SHP77 treated with DMSO at 0.1 percent for 48 hours (cell line): ENCODE measurements around the gene RRM1.
"Not testable (repeated sequence)": the region's sequence is repeated elsewhere in the genome, so short reads cannot be mapped to it uniquely, and the experiment has no call there.

Experiments
- DNase-seq: peaks from one replicate; lab custom pipeline; 2025; lab: John Stamatoyannopoulos, UW

RRM1 gene

DNA sequence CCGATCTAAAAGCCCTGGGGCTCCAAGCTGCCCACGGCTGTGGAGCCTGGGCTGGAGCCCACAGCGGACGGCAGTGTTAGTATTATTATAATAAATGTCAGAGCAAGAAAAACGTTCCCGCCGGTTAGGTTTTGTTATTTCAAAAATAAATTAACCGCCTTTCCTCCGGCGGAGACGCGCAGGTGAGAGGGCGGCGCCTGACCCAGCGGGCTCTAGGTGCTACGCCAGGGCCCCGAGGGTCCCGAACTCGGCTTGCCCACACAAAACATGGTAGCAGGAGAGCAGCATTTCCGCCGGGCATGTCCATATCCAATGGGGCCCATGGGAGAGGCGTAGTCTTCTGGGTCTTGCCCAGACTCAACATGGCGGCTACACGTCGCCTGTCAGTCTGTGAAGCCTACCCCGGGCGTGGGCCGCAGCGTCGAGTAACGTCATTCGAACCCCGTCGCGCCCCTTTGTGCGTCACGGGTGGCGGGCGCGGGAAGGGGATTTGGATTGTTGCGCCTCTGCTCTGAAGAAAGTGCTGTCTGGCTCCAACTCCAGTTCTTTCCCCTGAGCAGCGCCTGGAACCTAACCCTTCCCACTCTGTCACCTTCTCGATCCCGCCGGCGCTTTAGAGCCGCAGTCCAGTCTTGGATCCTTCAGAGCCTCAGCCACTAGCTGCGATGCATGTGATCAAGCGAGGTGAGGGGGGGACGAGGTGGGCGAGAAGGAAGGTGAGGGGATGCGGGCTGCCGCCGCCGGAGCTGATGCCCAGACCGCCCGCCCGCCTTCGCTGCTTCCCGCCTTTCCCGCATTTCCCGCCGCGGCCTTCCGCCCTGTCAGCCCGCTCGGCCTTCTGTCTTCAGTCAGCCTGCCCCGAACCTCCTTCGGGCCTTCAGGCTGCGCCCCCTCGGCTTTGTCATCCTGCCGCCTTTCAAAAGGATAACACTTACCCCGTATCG, at the start of gene RRM1:
TSS of gene RRM1 (plus strand) at position 452 of the 944 bp plus-strand sequence. CDS start at position 666, 214 bp downstream.
- peak; percentile 95 for DNase-seq

DNA sequence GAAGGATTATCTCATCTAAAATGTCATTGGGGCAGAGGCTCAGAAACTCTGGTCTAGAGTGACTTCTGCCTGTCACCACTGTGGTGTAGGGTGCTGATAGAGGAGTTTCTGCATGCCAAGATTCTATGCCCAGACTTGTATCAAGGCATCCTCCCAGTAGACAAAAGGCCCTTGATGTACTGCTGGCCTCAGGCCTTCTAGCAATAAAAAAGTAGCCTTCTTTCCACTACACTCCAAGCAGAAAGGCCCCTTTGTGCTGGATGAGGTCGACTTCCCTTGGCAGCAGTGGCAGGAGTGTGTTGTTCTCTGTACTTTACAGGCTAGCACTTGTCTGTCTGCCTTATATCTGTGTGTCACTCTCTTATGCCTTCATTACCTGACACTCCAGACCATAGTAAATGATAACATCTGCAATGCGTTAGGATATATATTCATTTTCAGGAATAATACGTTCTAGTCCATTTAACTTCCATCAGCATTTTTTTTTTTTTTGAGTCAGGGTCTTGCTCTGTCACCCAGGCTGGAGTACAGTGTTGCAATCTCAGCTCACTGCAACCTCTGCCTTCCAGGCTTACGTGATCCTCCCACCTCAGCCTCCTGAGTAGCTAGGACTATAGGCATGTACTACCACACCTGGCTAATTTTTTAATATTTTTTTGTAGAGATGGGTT, 49.5 kb upstream of the RRM1 start:
- no peak for DNase-seq

DNA sequence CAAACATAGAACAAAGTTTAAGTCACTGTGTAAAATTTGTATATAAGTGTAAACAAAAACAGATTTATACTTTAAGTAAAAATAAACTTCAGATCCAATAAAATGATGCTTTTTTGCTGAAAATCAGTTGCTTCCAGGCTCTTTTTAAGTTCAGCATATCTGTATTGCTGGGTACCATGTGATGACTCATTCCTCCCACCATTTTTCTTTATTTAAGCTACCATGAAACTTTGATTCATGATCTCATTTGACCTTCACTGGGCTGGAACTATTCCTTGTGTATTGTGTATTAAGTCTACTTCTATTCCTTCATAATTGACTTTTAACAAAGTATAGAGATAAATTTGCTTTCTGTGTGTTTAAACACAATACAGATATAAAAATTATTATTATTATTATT, 46.3 kb upstream of the RRM1 start:
- no peak for DNase-seq

DNA sequence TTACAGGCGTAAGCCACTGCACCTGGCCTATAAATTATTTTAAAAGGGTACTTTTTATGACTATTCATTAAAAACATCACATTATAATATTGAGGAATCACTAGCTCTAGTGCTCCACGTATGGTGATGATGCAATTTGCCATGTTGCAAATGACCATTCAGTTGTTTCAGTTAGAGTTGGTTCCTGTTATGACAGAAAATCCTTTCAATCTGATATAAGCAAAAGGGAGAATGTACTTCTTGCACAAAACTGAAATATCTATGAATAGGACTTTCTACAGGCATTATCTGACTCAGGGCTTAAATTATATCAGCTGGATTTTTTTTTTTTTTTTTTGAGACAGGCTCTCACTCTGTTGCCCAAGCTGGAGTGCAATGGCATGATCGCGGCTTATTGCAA, 45.6 kb upstream of the RRM1 start:
- DNase-seq: no peak

DNA sequence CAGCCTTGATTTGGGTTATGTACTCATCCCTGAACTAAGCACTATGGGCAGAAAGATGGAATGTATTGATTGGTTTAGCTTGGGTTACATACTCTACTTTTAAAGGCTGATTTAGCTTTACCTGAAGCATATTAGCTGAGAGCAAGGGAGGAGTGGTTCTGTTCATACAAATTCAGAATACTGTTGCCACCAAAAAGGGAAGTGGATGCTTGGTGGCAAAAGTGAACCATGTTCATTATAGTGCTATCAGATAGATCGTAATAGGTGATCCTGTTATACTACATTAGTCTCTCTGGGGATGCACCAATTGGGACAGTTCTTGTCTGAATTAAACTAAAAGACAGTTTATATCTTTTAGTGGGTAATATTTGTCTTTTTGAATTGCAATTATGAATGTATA, 44.5 kb upstream of the RRM1 start:
- DNase-seq: no peak

DNA sequence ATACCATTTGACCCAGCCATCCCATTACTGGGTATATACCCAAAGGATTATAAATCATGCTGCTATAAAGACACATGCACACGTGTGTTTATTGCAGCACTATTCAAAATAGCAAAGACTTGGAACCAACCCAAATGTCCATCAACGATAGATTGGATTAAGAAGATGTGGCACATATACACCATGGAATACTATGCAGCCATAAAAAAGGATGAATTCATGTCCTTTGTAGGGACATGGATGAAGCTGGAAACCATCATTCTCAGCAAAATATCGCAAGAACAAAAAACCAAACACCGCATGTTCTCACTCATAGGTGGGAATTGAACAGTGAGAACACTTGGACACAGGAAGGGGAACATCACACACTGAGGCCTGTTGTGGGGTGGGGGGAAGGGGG, 41.4 kb upstream of the RRM1 start:
- DNase-seq: not testable (repeated sequence)

DNA sequence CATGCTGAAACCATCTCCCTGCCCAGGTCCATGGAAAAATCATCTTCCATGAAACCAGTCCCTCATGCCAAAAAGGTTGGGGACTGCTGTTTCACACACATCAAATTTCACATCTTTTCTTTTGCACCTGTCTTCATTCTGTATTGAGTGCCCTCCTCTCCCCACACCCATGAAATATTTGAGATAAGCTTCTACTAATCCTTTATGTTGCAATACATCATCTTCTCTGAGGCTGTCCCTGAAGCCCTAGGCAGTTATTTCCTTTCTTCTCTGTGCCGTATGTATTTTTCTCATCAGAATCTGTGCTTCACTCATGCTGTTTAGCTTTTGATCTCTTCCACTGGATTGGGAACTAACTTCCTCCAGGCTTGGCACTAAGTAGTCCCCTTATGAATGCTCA, 40.0 kb upstream of the RRM1 start:
- no peak for DNase-seq

DNA sequence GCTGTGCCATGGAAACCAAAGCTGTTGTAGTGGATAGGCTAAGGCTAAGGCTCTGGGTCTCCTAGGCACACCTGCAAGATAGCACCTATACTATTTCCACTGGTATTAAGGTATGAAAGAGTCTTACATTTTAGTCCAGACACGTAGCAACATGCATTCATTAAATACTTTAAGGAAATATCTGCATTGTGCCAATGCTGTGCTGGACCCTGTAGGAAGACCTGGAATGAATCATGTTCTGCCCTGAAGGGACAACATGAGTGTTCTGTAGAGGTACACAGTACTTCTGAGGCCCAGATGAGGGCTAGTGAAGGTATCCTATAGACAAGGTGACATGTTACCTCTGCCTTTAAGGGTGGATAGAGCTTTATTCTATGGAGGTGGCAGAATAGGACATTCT, 35.2 kb upstream of the RRM1 start:
- no peak for DNase-seq

DNA sequence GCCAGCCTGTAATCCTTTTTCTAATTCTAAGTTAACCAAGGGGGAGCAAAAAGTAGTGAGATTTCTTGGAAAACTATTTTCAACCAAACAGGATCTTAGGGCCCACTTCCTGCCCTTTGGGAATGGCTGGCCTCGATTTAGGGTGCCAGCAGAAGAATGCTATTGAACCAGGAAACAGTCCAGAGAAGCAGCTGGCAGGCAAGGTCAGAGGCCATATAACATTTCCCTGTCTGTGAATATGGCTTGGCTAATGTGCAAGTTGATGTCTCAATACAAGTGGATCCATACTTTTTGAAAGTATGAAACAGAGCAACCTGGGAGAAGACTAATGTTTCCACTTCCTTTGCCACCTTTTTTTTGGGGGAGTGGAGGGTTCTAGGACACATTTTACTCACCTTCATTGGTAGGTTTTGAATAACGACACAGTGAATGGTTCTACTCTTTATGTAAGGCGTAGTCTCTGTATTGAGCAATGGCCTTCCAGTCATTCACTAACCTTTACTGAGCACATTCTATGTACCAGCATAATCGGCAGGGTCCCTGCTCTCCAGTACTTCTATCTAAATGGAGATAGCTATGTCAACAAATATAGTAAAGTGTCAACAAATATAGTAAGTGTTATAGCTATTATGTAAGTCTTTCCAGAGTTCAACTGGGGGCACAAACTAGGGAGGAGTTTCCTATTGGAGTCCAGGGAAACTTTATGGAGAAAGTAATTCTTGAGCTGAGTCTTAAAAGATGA, 34.2 kb upstream of the RRM1 start:
- no peak for DNase-seq

DNA sequence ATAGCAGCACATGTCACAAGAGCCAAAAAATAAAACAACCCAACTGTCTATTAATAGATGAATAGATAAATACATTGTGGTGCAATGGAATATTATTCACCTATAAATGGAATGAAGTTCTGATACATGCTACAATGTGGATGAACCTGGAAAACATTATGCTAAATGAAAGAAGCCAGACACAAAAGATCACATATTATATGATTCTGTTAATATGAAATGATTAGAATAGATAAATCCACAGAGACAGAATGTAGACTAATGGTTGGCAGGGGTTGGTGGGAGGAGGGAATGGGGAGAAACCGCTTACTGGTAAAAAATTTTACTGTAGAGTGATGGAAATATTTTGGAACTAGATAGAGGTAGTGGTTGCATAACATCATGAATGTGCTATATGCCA, 32.9 kb upstream of the RRM1 start:
- DNase-seq: no peak

DNA sequence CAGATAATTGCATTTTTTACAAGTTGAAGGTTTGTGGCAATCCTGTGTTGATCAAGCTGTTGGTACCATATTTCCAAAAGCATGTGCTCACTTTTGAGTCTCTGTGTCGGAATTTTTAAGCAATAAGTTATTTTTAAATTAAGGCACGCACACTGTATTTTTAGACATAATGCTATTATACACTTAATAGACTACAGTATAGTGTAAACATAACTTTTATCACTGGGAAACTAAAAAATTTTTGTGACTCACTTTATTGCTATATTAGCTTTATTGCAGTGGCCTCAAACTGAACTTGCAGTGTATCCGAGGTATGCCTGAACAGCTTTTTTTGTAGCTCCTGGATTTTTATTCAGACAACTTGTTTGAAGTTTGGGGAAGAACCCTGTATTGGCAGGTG, 31.3 kb upstream of the RRM1 start:
- DNase-seq: no peak

DNA sequence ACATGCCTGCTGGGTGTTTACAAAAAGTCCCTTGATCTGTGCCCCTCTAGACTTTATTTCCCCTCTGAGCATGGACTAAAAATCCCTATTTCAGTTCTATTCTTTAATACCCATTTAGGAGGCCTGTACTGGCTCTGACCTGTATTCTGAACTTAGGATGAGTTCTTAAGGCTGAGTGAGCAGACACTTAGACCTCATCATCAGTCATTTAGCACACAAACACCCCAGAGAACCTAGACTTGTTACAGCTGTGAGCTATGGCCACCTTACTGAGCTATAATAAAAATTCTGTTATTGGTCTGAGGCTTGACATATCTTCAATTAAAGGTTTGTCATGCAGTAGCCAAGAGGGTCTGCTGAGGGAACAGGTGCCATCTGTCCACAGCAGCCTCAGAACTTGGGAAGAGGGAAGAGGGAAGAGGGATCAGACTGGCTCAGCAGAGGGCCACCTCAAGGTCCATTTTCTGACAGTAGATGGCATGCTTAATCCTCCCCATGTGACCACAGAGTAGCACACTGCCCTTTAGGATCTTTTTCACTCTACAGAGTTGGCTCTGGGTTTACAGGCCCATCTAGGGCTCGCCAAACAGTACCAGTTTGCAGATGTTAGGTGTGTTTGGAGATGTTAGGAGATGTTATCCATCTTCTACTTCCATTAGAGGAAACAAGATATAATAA, 30.2 kb upstream of the RRM1 start:
- DNase-seq: no peak

DNA sequence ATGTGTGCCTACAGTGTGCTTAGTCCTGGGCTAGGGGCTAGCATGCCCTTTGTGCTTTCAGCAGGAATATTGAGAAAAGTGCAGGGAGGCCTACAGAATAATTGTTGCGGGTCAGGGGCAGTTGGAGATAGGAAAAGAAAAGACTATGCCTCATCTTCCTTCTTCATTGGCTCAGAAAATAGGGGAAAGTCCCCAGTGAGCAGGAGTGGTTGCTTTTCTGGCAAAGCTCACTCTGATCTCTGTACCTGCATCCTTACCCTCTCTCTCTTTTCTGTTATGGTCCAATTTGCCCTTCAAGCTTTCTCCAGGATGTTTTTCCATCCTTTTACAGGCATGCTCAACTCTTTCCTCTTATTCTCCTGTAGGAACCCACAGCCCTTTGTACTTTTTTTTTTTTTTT, 29.5 kb upstream of the RRM1 start:
- DNase-seq: no peak

DNA sequence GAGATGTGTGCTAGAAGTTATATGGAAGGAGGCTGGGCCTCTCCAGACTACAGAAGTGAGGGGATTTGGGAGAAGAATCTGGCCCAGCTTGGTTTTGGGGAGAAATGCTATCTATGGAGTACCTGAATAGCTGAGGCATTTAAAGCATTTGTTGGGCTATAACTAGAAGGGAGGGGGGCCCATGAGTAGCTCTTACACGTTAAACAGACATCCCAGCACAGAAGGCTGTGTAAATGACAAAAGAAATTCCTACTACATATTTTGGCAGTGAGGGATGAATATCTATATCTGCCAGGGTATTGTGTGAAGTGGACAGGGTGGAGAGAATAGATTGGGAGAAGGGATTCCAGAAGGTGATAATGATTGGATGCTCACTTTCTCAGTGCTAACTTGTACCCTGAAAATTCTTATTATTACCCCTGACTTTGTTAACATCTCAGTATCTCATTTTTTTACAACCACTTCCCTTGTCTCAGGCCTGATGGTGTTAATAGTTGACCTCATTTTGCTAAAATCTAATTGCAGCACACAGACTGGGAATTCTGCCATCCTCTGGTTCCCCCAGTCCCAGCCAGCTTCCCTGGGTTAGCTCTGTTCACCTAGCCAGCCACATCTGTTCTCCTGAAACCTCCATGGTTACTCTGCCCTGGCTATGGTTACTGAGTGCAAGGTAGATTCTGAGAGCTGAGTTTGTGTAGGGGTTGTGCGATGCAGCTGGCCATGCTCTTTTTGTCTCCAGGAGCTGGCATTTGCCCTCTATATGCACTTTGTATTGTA, 28.8 kb upstream of the RRM1 start:
- no peak for DNase-seq

DNA sequence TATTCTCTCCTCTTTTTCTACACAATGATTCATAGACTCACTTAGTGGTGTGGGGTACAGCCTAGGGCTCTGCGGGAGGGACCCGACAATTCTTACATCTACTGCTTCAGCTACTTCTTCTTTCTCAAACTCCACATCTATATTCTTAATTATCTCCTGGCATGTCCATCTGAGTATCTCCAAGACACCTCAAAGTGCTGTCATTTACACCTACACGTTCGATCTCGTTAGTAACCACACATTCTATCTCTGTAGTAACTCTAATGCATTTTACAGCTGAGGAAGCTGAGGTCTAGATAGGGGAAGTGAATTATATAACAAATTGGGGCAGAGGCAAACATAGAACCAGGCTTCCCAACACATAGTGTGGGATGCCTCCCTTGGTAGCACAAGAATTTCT, 27.7 kb upstream of the RRM1 start:
- no peak for DNase-seq

DNA sequence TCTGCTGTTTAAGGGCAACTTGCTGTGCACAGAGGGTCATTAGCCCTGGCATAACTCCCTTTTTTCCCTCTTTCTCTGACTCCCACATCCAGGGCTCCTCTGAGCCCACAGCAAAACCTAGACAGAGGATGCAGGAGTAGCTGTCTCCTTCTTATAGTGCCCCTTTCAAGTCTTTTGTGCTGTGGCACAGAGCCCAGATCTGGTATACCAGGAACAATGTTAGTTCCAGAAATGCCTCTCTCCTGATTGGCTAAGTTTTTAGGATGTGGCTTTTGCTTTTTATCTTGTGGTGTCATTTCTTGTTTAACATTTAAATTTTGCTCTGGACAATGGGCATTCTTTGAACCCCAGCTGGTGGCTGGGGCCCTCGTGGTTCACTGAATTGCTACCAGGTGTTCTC, 25.6 kb upstream of the RRM1 start:
- no peak for DNase-seq

DNA sequence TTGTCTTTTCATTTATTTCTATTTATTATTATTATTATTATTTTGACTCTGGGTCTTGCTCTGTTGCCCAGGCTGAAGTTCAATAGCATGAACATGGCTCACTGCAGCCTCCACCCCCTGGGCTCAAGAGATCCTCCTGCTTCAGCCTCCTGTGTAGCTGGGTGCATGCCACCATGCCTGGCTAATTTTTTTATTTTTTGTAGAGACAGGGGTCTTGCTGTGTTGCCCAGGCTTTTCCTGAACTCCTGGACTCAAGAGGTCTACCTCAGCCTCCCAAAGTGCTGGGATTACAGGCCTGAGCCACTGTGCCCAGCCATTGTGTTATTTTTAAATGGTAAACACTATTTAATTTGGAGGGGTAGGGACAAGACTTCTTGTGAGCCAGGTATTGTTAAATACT, 23.3 kb upstream of the RRM1 start:
- no peak for DNase-seq

DNA sequence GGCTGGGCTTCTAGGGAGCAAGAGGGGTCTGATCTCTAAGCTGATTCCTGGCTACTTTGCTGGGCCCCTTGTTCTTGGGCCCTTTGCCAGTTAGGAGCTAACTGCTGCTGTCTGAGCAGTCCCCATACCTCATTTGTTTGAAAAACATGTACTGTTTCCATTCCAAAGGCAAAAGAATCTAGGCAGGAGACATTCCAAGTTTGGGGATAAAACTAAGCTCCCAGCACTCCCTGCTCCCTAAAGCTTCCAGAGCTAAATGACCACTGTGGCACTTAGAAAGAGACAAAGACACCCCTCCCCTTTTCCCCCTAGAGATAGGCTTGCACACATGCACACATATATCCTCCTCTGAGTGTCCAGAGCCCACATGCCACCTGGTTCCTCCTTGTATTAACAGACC, 22.7 kb upstream of the RRM1 start:
- no peak for DNase-seq

DNA sequence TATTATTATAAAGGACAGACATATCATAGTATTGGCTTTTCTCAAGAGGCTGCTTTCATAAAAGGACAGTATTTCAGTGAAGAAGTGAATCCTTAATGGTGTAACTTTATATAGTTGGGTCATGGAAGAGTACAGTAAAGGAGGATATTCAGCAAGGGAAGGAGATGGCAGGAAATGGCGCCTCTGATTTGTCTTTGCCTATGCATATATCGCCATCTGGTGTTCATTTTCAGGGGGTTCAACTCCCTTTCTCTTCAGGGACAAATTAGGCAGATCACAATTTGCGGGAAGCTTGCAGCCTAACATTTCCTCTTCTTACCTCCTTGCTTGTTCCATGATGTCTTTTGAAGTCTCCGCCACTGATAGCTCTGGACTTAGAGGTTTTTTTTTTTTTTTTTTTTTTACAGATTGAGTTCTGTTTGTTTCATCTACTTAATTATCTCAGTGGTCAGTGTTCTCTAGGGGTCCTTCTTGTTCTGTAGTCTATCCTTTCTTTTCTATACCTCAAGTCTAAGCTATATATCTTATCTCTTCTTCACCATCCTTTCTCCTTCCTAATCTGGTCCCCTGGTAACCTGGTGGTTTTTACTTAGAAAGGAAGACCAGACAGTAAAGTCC, 21.8 kb upstream of the RRM1 start:
- DNase-seq: peak; percentile 40

DNA sequence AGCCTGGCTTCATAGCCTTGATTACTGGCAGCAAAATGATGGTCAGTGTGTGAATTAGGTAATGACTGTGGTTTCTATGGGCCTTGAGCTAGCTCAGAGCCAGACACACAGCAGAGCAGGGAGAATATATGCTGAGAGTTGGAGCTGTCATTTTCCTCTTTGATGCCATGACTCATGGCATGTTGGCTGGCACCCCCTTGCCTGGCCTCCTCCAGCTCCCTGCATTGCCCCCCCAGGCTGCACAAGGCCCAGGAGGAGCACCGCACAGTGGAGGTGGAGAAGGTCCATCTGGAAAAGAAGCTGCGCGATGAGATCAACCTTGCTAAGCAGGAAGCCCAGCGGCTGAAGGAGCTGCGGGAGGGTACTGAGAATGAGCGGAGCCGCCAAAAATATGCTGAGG, 20.3 kb upstream of the RRM1 start:
- DNase-seq: no peak

DNA sequence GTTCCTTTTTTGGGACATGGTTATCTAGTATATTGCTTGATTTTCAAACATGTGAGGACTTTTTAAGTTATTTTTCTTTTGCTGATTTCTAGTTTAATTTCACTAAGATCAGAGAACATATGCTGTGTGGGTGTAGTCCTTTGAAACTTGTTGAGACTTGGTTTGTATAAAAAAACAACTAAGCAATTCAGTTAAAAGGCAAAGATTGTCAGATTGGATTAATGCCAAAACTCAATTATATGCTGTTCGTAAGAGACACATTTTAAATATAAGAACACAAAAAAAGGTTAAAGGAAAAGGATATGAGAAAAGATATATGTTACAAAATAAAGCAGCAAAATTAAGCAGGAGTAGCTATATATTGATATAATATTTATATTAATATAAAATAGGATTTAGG, 17.8 kb upstream of the RRM1 start:
- no peak for DNase-seq
